Mesothelial cell of epicardium (in vitro differentiated cells): Measurements from ENCODE around the gene MTHFD2L. TPM values are rescaled to one million over a fixed set of nuclear protein-coding genes. Genes with fewer than 3 reads are reported as not detected.
A peak's percentile ranks its signal among the peaks of the same experiment; 100 is the strongest.

Experiments used
- DNase-seq, 2 experiments: peaks; one replicate each; pipeline ENCODE4 v3.0.0; 2021; ENCODE audit warnings: low spot score in 2 of 2; ENCODE audit not compliant: unreplicated experiment in 2 of 2
- H3K27ac Mint-ChIP-seq: 2 replicates; pipeline ENCODE4 v1.8.0; 2021; ENCODE audit warnings: mixed read lengths
- H3K27me3 Mint-ChIP-seq: 2 replicates; pipeline ENCODE4 v1.8.0; 2021; ENCODE audit warnings: low read depth, mixed read lengths
- H3K36me3 Mint-ChIP-seq: 2 replicates; pipeline ENCODE4 v1.8.0; 2021; ENCODE audit warnings: mixed read lengths
- H3K4me1 Mint-ChIP-seq: 2 replicates; pipeline ENCODE4 v1.8.0; 2021; ENCODE audit warnings: mixed read lengths
- H3K4me3 Mint-ChIP-seq: 2 replicates; pipeline ENCODE4 v1.8.0; 2021; ENCODE audit warnings: mild to moderate bottlenecking, moderate library complexity, mixed read lengths
- H3K9me3 Mint-ChIP-seq: 2 replicates; pipeline ENCODE4 v1.8.0; 2021; ENCODE audit warnings: mixed read lengths
- total RNA-seq: library from RNA; stranded (reverse); gene quantifications from 3 replicates; pipeline ENCODE4 v1.2.1, GENCODE V29; 2021
- TF ChIP-seq, protein P1 (sequence below): fragments of 200-600 bp; sonication (generic); IDR thresholded peaks from one replicate; pipeline ENCODE4 v1.5.0; 2021; ENCODE audit warnings: antibody characterized with exemption; ENCODE audit not compliant: unreplicated experiment

MTHFD2L gene
- total RNA-seq, 1 donor from 2014 or later: 19.2 TPM

DNA sequence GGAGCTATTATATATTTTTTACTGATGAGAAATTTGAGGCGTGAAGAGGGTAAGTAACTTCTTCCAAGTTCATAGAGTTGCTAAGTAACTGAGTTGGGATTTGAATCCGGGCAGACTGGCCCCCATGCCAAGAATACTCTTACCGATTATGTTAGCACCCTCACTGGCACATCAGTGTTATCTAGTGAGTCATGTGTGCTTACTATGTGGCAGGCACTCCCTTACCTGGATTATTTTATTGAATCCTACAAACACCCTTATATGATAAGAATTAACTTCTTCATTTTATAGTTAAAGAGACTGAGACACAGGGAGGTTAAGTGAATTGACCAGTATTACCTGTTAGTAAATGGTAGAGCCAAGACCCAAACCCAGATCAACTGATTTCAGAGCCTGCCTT, 20.9 kb downstream of the MTHFD2L start:
- H3K27me3 Mint-ChIP-seq: no peaks in the 10 kb centered on the region
- DNase-seq: no peak
- no peak overlapping the region for H3K4me3 Mint-ChIP-seq
- H3K9me3 Mint-ChIP-seq: peaks cover 5% of the 10 kb centered on the region
- H3K36me3 Mint-ChIP-seq: peaks cover 5% of the 10 kb centered on the region
- TF ChIP-seq, protein P1, sequence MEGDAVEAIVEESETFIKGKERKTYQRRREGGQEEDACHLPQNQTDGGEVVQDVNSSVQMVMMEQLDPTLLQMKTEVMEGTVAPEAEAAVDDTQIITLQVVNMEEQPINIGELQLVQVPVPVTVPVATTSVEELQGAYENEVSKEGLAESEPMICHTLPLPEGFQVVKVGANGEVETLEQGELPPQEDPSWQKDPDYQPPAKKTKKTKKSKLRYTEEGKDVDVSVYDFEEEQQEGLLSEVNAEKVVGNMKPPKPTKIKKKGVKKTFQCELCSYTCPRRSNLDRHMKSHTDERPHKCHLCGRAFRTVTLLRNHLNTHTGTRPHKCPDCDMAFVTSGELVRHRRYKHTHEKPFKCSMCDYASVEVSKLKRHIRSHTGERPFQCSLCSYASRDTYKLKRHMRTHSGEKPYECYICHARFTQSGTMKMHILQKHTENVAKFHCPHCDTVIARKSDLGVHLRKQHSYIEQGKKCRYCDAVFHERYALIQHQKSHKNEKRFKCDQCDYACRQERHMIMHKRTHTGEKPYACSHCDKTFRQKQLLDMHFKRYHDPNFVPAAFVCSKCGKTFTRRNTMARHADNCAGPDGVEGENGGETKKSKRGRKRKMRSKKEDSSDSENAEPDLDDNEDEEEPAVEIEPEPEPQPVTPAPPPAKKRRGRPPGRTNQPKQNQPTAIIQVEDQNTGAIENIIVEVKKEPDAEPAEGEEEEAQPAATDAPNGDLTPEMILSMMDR: no peak
- no peaks in the 10 kb centered on the region for H3K4me1 Mint-ChIP-seq
- H3K27ac Mint-ChIP-seq: no peak overlapping the region

DNA sequence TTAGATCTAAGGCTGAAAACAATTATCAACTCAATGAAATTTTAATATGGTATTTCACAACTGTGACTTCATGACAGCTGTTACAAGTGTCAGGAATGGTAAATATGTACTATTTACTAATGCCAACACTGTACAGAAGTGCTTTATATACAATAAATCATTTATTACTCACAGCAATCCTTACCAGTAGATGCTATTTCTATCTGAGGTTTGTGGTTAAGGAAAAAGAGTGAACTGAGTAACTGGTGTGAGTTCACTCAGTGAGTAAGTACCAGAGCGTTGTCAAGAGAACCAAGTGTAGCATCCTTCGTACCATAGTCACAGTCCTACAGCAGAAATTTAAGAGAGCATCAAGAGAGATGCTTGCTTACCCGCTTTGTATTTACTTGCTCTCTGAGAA, 23.3 kb downstream of the MTHFD2L start:
- Mint-ChIP-seq H3K4me3 (no peak overlapping the region), H3K27me3 (no peaks in the 10 kb centered on the region), H3K9me3 (peaks cover 10% of the 10 kb centered on the region), H3K27ac (no peak overlapping the region), H3K4me1 (no peaks in the 10 kb centered on the region), H3K36me3 (peaks cover 8% of the 10 kb centered on the region)
- TF ChIP-seq, protein P1: no peak
- no peak for DNase-seq

DNA sequence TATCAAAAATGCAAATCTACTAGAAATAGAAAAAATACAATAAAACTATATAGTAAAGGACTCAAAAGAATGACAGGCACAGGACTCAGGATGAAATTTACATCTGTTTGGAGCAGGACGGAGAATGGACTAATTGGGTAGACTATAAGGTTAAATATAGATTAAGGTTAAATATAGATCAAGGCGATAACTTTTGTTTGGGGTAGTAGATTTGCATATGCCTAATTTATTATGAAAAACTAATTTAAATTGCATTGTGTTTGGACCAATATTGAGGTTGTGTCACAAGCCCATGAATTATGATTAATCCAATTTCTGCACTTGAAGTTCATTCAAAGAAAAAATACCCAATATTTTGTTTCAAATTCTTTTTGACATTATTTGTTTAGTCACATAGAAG, 31.0 kb downstream of the MTHFD2L start:
- Mint-ChIP-seq H3K36me3 (peaks cover 8% of the 10 kb centered on the region), H3K27me3 (no peaks in the 10 kb centered on the region), H3K4me1 (no peaks in the 10 kb centered on the region), H3K9me3 (peaks cover 8% of the 10 kb centered on the region), H3K27ac (no peak overlapping the region), H3K4me3 (no peak overlapping the region)
- TF ChIP-seq, protein P1: no peak
- no peak for DNase-seq

DNA sequence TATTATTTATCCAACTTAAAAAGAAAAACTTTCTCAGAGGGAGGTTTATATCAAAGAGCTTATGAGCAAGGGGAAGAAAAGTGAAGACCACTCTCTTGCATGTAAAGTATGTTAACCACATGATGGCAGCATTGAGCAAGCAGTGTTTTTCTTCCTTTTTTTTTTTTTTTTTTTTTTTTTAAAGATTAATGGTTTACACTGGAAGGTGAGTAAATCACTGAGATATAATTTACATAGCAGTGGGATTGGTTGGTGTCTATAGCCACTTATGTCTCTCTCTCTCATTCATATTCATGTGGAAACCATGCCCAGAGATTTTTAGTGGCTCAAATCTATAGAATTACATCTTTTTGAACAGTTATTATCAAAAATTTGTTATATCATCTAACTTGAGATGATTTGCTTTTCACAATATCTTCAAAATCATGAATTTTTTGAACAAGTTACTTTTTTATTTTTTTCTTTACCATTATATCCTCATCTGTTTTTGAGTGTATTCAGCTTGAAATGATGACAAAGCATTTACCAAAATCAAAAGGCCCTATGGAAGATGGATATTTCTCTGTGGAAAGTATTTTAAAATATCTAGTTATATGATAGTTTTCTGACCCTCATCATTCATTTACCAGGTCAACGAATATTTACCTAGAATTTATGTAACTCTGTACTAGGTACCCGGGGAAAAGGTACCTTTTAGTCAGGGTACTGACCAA, 31.6 kb downstream of the MTHFD2L start:
- H3K4me1 Mint-ChIP-seq: no peaks in the 10 kb centered on the region
- H3K27me3 Mint-ChIP-seq: no peaks in the 10 kb centered on the region
- TF ChIP-seq, protein P1: peak; percentile 71
- no peak overlapping the region for H3K4me3 Mint-ChIP-seq
- DNase-seq: no peak
- H3K9me3 Mint-ChIP-seq: peaks cover 5% of the 10 kb centered on the region
- H3K36me3 Mint-ChIP-seq: peaks cover 8% of the 10 kb centered on the region
- H3K27ac Mint-ChIP-seq: no peak overlapping the region

DNA sequence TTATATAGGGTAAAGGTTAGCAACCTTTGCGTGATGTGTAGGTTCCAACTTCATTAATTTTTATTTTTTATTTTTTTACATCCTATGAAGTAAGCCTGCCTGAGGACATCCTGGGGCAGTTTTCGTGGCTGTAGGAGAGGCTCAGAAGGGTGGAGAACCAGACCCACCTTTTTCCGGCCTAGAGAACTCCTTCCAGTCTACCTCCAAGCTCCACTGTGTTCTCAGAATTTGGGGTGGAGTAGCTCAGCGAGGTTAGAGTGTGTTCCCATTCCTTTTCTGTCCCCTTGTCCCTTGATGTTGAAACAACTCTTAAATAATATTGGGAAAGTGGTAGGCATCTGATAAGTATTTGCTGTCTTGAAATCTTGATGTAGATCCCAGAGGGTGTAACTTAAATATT, 32.4 kb downstream of the MTHFD2L start:
- TF ChIP-seq, protein P1: no peak
- no peak for DNase-seq
- H3K9me3 Mint-ChIP-seq: peaks cover 8% of the 10 kb centered on the region
- H3K4me3 Mint-ChIP-seq: no peak overlapping the region
- H3K4me1 Mint-ChIP-seq: no peaks in the 10 kb centered on the region
- peaks cover 8% of the 10 kb centered on the region for H3K36me3 Mint-ChIP-seq
- H3K27me3 Mint-ChIP-seq: no peaks in the 10 kb centered on the region
- no peak overlapping the region for H3K27ac Mint-ChIP-seq
